AG10803 (cell line): ENCODE results near the gene VPS35L.
"Not testable (repeated sequence)": the region's sequence is repeated elsewhere in the genome, so short reads cannot be mapped to it uniquely, and the experiment has no call there.

Experiments used
- DNase-seq: peaks from one replicate; pipeline ENCODE4 v3.0.0; 2010; ENCODE audit warnings: low read depth
- H3K4me3 ChIP-seq: 2 replicates; pipeline ENCODE4 v1.5.1; 2011; ENCODE audit warnings: mild to moderate bottlenecking, low read length, control low read depth
- CTCF ChIP-seq: conservative IDR thresholded peaks from 2 replicates; pipeline ENCODE4 v1.5.1; 2011; ENCODE audit warnings: mild to moderate bottlenecking, low read length, control low read depth, inconsistent platforms

Gene VPS35L

GRCh38 chr16:19664166-19664565 lies 108.7 kb downstream of the VPS35L start:
- no peak overlapping the region for H3K4me3 ChIP-seq
- DNase-seq: no peak
- no peak for TF ChIP-seq CTCF

- DNase-seq, H3K4me3 ChIP-seq: not testable (repeated sequence)
Measured at GRCh38 chr16:19665313-19665712, 109.8 kb downstream of the VPS35L start.

GRCh38 chr16:19666477-19666876 lies 111.0 kb downstream of the VPS35L start:
- DNase-seq: no peak
- no peak for TF ChIP-seq CTCF
- H3K4me3 ChIP-seq: no peak overlapping the region

- H3K4me3 ChIP-seq: no peak overlapping the region
- no peak for DNase-seq
- no peak for TF ChIP-seq CTCF
Measured at GRCh38 chr16:19672378-19672777, 116.9 kb downstream of the VPS35L start.

- TF ChIP-seq CTCF: no peak
Measured at GRCh38 chr16:19674485-19674884, 119.0 kb downstream of the VPS35L start.

GRCh38 chr16:19677402-19677801 lies 121.9 kb downstream of the VPS35L start:
- no peak for TF ChIP-seq CTCF
- DNase-seq: no peak
- H3K4me3 ChIP-seq: no peak overlapping the region

More at GRCh38 chr16:19674485-19674884, 119.0 kb downstream of the VPS35L start:
- no peak overlapping the region for H3K4me3 ChIP-seq
- no peak for DNase-seq

- no peak overlapping the region for H3K4me3 ChIP-seq
- no peak for TF ChIP-seq CTCF
- DNase-seq: peak; percentile 46
Measured at GRCh38 chr16:19678804-19679203, 123.3 kb downstream of the VPS35L start.

- not testable (repeated sequence) for H3K4me3 ChIP-seq, DNase-seq
Measured at GRCh38 chr16:19679281-19679680, 123.8 kb downstream of the VPS35L start.
